CD4-positive, alpha-beta T cell treated with Interleukin-6 for 4 hours (primary cell): ENCODE data around the gene SERPINI2.

ENCODE experiments used
- DNase-seq: peaks from one replicate; pipeline ENCODE4 v3.0.0-alpha.2; 2020; ENCODE audit warnings: mixed read lengths

SERPINI2 gene

GRCh38 chr3:167473863-167474262 is at the start of gene SERPINI2:
SERPINI2 (minus strand) TSS chr3:167474042; CDS start chr3:167471834, 2,208 bp downstream.
- DNase-seq, result no peak

GRCh38 chr3:167521006-167521355 is 47.1 kb upstream of the SERPINI2 start:
- DNase-seq, result no peak

GRCh38 chr3:167520266-167521005 is 46.6 kb upstream of the SERPINI2 start:
- DNase-seq, result no peak

GRCh38 chr3:167507954-167508353 is 34.1 kb upstream of the SERPINI2 start:
- no peak for DNase-seq

GRCh38 chr3:167502401-167502800 is 28.6 kb upstream of the SERPINI2 start:
- no peak for DNase-seq

GRCh38 chr3:167501941-167502340 is 28.1 kb upstream of the SERPINI2 start:
- DNase-seq, result no peak

- no peak for DNase-seq
Observed at GRCh38 chr3:167497903-167498302, 24.1 kb upstream of the SERPINI2 start.

GRCh38 chr3:167493244-167493643 is 19.4 kb upstream of the SERPINI2 start:
- no peak for DNase-seq

- DNase-seq, result no peak
Observed at GRCh38 chr3:167491621-167492020, 17.8 kb upstream of the SERPINI2 start.

GRCh38 chr3:167489571-167489970 is 15.7 kb upstream of the SERPINI2 start:
- DNase-seq, result no peak

- DNase-seq, result no peak
Observed at GRCh38 chr3:167487556-167487955, 13.7 kb upstream of the SERPINI2 start.

- DNase-seq, result no peak
Observed at GRCh38 chr3:167484551-167484950, 10.7 kb upstream of the SERPINI2 start.

GRCh38 chr3:167483708-167484475 is 10.1 kb upstream of the SERPINI2 start:
- DNase-seq, result no peak

- no peak for DNase-seq
Observed at GRCh38 chr3:167481164-167481563, 7.3 kb upstream of the SERPINI2 start.

- no peak for DNase-seq
Observed at GRCh38 chr3:167480748-167481147, 6.9 kb upstream of the SERPINI2 start.

GRCh38 chr3:167469381-167469780 is 4.5 kb downstream of the SERPINI2 start:
- DNase-seq, result no peak

GRCh38 chr3:167467848-167468611 is 5.8 kb downstream of the SERPINI2 start:
- DNase-seq, result no peak

GRCh38 chr3:167466966-167467365 is 6.9 kb downstream of the SERPINI2 start:
- DNase-seq, result no peak

GRCh38 chr3:167456157-167456799 is 17.6 kb downstream of the SERPINI2 start:
- DNase-seq, result no peak

GRCh38 chr3:167453815-167454214 is 20.0 kb downstream of the SERPINI2 start:
- no peak for DNase-seq

GRCh38 chr3:167451282-167451681 is 22.6 kb downstream of the SERPINI2 start:
- no peak for DNase-seq

- DNase-seq, result no peak
Observed at GRCh38 chr3:167450675-167451074, 23.2 kb downstream of the SERPINI2 start.

- no peak for DNase-seq
Observed at GRCh38 chr3:167450195-167450594, 23.6 kb downstream of the SERPINI2 start.
